ENCODE measurements around the gene WFS1. TPM values are rescaled to one million over a fixed set of nuclear protein-coding genes. Genes with fewer than 3 reads are reported as not detected.
A peak's percentile ranks its signal among the peaks of the same experiment; 100 is the strongest.

WFS1 gene
- total RNA-seq, 2 experiments from 2014 or later: 1.8 to 2.8 TPM

DNA sequence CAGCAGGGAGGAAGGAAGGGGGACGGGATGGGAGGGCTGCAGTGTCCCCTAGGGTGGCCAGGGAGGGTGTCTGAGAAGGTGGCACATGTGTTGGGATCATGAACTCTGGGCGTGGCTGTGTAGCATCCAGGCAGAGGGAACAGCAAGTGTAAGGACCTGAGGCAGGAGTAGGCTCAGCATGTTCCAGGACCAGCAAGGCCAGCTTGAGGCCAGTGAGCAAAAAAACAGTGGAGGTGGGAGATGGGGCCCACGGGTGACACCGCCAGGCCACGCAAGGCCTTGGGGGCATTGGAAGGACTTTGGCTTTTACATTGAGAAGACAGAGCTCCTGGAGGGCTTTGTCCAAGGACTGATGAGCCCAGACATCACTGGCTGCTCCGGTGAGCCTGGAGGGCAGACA, 16.5 kb upstream of the WFS1 start:
- DNase-seq (no peak), ATAC-seq (no peak)
- TF ChIP-seq CTCF (IDR thresholded peaks at IDR 0.05): no peak
- intact Hi-C loops (cut with micrococcal nuclease): no loop called here
- no peak overlapping the region for H3K4me3 Mint-ChIP-seq
- H3K27ac Mint-ChIP-seq: no peak overlapping the region
- H3K9me3 Mint-ChIP-seq: no peaks in the 10 kb centered on the region
- CTCF ChIA-PET: interaction anchor here (0.7 to 10.6 kb wide), 2 partner anchors 12 to 76 kb away, joined by 3 to 304 read pairs; no protein-coding TSS in a partner anchor
- peaks cover 25% of the 10 kb centered on the region for H3K27me3 Mint-ChIP-seq
- POLR2A ChIA-PET: no interaction called here
- peaks cover 9% of the 10 kb centered on the region for H3K4me1 Mint-ChIP-seq (ENCODE audit: low read depth)
- H3K36me3 Mint-ChIP-seq (ENCODE audit: low read depth): no peaks in the 10 kb centered on the region

DNA sequence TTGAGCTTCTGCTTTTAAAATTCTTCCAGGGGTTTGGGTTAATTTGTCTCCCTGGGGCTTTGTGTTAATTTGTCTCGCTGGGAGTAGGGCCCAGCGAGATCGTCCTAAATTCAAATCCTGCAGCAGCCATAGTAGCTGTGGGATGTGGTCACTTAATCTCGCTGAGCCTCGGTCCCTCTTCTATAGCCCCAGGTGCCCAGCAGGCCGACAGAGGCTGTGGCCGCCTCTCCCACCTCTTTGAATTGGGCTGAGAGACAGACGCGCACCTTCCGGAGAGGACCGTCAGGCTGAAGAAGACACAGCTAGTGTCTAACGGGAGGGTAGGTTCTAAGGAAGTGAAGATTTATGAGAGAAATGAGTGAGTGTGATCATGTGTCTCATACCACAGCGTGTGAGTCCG, 15.7 kb upstream of the WFS1 start:
- H3K27me3 Mint-ChIP-seq: peaks cover 23% of the 10 kb centered on the region
- H3K36me3 Mint-ChIP-seq (ENCODE audit: low read depth): no peaks in the 10 kb centered on the region
- no peak for DNase-seq
- intact Hi-C loops (cut with micrococcal nuclease): no loop called here
- no peak overlapping the region for H3K27ac Mint-ChIP-seq
- POLR2A ChIA-PET: no interaction called here
- peaks cover 9% of the 10 kb centered on the region for H3K4me1 Mint-ChIP-seq (ENCODE audit: low read depth)
- CTCF ChIA-PET: interaction anchor here (1.2 to 10.6 kb wide), 2 partner anchors 63 to 76 kb away, joined by 3 to 304 read pairs; no protein-coding TSS in a partner anchor
- no peak for TF ChIP-seq CTCF (IDR thresholded peaks at IDR 0.05)
- no peak overlapping the region for H3K4me3 Mint-ChIP-seq
- no peaks in the 10 kb centered on the region for H3K9me3 Mint-ChIP-seq
- ATAC-seq: no peak

DNA sequence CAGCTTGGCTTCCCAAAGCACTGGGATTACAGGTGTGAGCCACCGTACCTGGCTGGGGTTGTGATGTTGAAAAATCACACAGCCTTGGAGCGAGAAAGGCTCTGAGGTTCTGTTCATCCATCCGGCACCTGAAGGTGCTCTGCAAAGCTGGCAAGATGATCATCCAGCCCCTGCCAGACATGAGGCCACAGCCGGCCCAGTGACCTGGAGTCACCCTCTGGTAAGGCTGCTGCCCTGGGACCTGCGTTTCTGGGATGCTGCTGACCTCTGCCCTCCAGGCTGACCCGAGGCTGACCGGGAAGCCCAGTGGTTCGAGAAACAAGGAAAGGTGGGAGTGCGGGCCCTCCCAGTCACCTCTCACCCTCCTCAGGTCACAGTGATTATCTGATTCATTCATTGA, 13.5 kb upstream of the WFS1 start:
- ATAC-seq (no peak), DNase-seq (no peak)
- ChIA-PET CTCF (interaction anchor here (1.0 to 10.6 kb wide), 2 partner anchors 73 to 75 kb away, joined by 3 to 304 read pairs; no protein-coding TSS in a partner anchor), POLR2A (no interaction called here)
- Mint-ChIP-seq H3K27ac (no peak overlapping the region), H3K9me3 (no peaks in the 10 kb centered on the region), H3K4me3 (no peak overlapping the region), H3K4me1 (ENCODE audit: low read depth) (peaks cover 9% of the 10 kb centered on the region), H3K36me3 (ENCODE audit: low read depth) (no peaks in the 10 kb centered on the region), H3K27me3 (peaks cover 22% of the 10 kb centered on the region)
- intact Hi-C loops (cut with micrococcal nuclease): no loop called here
- TF ChIP-seq CTCF (IDR thresholded peaks at IDR 0.05): no peak

DNA sequence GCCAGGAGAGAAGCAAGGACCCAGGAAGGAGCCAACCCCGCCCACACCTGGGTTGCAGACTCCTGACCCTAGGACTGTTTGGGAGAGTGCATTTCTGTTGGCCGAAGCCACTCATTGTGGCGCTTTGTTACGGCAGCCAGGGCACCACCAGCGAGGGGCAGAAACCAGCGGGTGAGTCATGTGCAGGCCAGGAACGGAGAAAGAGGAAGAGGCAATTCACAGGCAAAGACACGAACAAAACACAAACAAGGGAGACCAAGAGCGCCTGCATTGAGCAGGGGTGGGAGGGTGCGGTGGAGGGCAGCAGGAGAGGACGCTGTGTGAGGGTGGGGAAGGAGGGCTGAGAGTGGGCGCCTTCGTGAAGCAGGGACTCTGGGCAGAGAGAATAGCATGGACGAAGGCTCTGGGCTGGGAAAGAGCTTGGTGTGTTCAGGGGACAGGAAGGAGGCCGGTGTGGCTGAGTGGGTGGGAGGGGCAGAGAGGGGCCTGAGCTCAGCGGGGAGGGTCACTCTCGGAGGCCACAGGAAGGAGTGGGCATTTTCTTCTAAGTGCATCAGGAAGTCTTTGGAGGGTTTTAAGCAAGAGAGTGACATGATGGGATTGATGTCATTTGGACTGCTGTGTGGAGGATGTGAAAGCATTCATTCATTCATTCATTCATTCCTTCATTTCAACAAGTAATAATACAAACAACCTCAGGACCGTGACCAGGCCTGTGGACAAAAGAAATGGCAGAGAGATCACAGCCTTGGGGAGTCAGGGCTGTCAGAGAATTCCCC, 12.2 kb upstream of the WFS1 start:
- CTCF ChIA-PET: interaction anchor here (0.6 to 5.7 kb wide), 4 partner anchors 8 to 74 kb away, joined by 3 to 40 read pairs (median 12); no protein-coding TSS in a partner anchor
- TF ChIP-seq CTCF (IDR thresholded peaks at IDR 0.05): no peak
- H3K4me3 Mint-ChIP-seq: no peak overlapping the region
- no peaks in the 10 kb centered on the region for H3K9me3 Mint-ChIP-seq
- ATAC-seq (peak; percentile 69), DNase-seq (peak; percentile 36)
- intact Hi-C loops (cut with micrococcal nuclease): no loop called here
- H3K4me1 Mint-ChIP-seq (ENCODE audit: low read depth): peaks cover 9% of the 10 kb centered on the region
- H3K27me3 Mint-ChIP-seq: peaks cover 26% of the 10 kb centered on the region
- H3K36me3 Mint-ChIP-seq (ENCODE audit: low read depth): no peaks in the 10 kb centered on the region
- POLR2A ChIA-PET: no interaction called here
- no peak overlapping the region for H3K27ac Mint-ChIP-seq

DNA sequence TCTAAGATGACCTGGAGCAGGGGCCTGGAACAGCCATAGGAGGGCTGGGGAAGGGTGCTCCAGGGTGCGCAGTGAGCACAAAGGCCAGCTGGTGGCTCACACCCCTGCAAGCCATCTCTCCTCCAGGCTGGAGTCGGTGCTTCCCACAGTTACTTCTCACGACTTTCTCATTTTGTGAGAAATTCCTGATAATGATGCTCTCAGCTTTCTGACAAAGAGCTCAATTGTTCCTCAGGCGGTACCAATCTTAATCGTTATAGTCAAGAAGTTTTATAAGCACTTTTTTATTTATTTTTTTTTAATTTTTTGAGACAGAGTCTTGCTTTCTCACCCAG, 11.7 kb upstream of the WFS1 start:
- no peak overlapping the region for H3K4me3 Mint-ChIP-seq
- no peaks in the 10 kb centered on the region for H3K9me3 Mint-ChIP-seq
- peaks cover 9% of the 10 kb centered on the region for H3K4me1 Mint-ChIP-seq (ENCODE audit: low read depth)
- intact Hi-C loops (cut with micrococcal nuclease): no loop called here
- H3K27me3 Mint-ChIP-seq: peaks cover 27% of the 10 kb centered on the region
- POLR2A ChIA-PET: no interaction called here
- ATAC-seq: no peak
- no peak for TF ChIP-seq CTCF (IDR thresholded peaks at IDR 0.05)
- no peaks in the 10 kb centered on the region for H3K36me3 Mint-ChIP-seq (ENCODE audit: low read depth)
- DNase-seq: no peak
- H3K27ac Mint-ChIP-seq: no peak overlapping the region
- CTCF ChIA-PET: interaction anchor here (0.6 to 5.7 kb wide), 3 partner anchors 8 to 73 kb away, joined by 3 to 40 read pairs (median 22); no protein-coding TSS in a partner anchor

Data from activated CD8-positive, alpha-beta T cell treated with anti-CD3 and anti-CD28 coated beads for 36 hours (primary cell).